ENCODE measurements around the gene PSMD5.

The PSMD5 gene

GRCh38 chr9:120776788-120777187, 65.9 kb downstream of the PSMD5 start:
- TF ChIP-seq CTCF (IDR thresholded peaks at IDR 0.05; ENCODE audit: unreplicated experiment in 3 of 3), result no peak
- Mint-ChIP-seq H3K4me3 (no peak overlapping the region), H3K9me3 (no peaks in the 10 kb centered on the region), H3K36me3 (ENCODE audit: low read depth) (peaks cover 65% of the 10 kb centered on the region), H3K4me1 (no peaks in the 10 kb centered on the region), H3K27ac (no peak overlapping the region), H3K27me3 (ENCODE audit: low read depth) (no peaks in the 10 kb centered on the region)

DNA sequence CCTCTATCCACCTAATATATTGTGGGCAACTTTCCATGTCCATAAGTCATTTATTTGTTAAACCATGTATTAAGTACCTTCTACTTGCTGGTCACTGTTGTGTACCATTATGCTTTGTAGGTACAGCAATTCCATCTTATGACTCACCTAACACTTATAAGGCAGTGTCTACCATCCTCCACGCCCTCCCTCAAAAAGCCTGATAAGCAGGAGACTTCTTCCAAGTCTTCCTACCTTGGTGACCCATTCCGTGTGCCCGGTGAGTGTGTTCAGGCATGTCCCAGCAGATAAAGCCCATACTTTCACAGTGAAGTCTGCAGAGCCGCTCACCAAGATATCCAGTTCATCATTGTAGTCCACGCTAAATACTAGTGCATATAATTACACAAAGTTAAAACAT, 66.9 kb downstream of the PSMD5 start:
- H3K4me3 Mint-ChIP-seq, result no peak overlapping the region
- H3K27me3 Mint-ChIP-seq (ENCODE audit: low read depth), result no peaks in the 10 kb centered on the region
- H3K9me3 Mint-ChIP-seq, result no peaks in the 10 kb centered on the region
- no peaks in the 10 kb centered on the region for H3K4me1 Mint-ChIP-seq
- H3K36me3 Mint-ChIP-seq (ENCODE audit: low read depth), result peaks cover 70% of the 10 kb centered on the region
- TF ChIP-seq CTCF (IDR thresholded peaks at IDR 0.05; ENCODE audit: unreplicated experiment in 3 of 3), result no peak
- H3K27ac Mint-ChIP-seq, result no peak overlapping the region

DNA sequence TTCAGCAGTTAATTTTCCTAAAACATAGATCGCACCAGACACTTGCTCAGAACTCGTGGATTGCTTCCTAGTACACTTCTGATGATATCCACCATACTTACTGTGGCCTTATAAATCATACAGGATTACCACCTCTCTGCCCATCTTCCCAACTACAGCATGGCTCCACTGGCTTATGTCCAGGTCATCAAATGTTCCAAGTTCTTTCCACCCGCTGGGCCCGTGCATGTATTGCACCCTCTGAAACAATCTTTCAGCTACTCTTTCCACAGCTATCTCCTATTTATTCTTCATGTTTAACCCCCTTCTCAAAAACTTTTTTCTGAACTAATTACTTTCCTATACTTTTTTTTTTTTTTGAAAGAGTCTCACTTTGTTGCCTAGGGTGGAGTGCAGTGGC, 68.0 kb downstream of the PSMD5 start:
- Mint-ChIP-seq H3K36me3 (ENCODE audit: low read depth) (peaks cover 74% of the 10 kb centered on the region), H3K27ac (no peak overlapping the region), H3K27me3 (ENCODE audit: low read depth) (no peaks in the 10 kb centered on the region), H3K4me3 (no peak overlapping the region), H3K4me1 (no peaks in the 10 kb centered on the region), H3K9me3 (no peaks in the 10 kb centered on the region)
- no peak for TF ChIP-seq CTCF (IDR thresholded peaks at IDR 0.05; ENCODE audit: unreplicated experiment in 3 of 3)

GRCh38 chr9:120773256-120773655, 69.5 kb downstream of the PSMD5 start:
- H3K27me3 Mint-ChIP-seq (ENCODE audit: low read depth), result no peaks in the 10 kb centered on the region
- H3K27ac Mint-ChIP-seq, result no peak overlapping the region
- H3K4me3 Mint-ChIP-seq, result no peak overlapping the region
- TF ChIP-seq CTCF (IDR thresholded peaks at IDR 0.05; ENCODE audit: unreplicated experiment in 3 of 3), result no peak
- H3K9me3 Mint-ChIP-seq, result no peaks in the 10 kb centered on the region
- no peaks in the 10 kb centered on the region for H3K4me1 Mint-ChIP-seq
- peaks cover 71% of the 10 kb centered on the region for H3K36me3 Mint-ChIP-seq (ENCODE audit: low read depth)

DNA sequence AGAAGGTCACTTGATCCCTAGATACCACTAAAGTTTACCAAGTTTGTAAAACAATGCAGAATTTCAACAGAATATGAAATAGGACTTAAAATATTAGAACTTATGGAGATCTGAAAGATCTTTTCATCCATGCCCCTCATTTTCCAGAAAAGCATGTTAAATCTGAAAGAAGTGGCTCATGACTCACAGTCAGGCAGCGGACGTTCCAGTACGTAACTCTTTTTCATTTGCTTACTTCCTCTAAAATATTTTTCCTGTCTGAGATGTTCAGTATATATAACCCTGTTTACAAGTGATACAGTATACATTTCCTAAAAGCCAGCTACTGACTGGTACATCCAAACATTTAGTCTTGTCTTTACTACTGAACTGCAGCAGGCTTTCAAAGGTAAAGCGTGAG, 71.8 kb downstream of the PSMD5 start:
- Mint-ChIP-seq H3K27me3 (ENCODE audit: low read depth) (no peaks in the 10 kb centered on the region), H3K4me1 (peaks cover 4% of the 10 kb centered on the region), H3K4me3 (no peak overlapping the region), H3K36me3 (ENCODE audit: low read depth) (peaks cover 59% of the 10 kb centered on the region), H3K9me3 (no peaks in the 10 kb centered on the region), H3K27ac (no peak overlapping the region)
- TF ChIP-seq CTCF (IDR thresholded peaks at IDR 0.05; ENCODE audit: unreplicated experiment in 3 of 3), result no peak

DNA sequence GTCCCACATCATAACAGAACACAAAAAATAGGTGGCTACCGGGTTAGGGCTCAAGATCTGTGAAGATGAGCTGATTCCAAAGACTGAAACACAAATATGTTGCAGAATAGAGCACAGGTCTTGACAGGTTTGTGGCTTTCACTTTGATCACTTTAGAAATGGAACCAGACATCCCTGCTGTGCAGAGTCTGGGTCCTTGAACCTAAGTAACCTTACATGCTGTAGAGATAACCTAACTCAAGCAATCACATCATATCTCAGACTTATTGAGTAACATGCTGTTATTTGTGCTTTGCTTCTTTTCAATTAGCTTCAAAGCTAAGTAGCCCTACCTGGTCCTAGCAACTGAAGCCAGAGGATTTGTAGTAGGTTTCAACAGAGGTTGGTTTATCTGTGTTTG, 73.8 kb downstream of the PSMD5 start:
- H3K36me3 Mint-ChIP-seq (ENCODE audit: low read depth), result peaks cover 59% of the 10 kb centered on the region
- peaks cover 6% of the 10 kb centered on the region for H3K4me1 Mint-ChIP-seq
- TF ChIP-seq CTCF (IDR thresholded peaks at IDR 0.05; ENCODE audit: unreplicated experiment in 3 of 3), result no peak
- no peaks in the 10 kb centered on the region for H3K9me3 Mint-ChIP-seq
- no peak overlapping the region for H3K4me3 Mint-ChIP-seq
- no peaks in the 10 kb centered on the region for H3K27me3 Mint-ChIP-seq (ENCODE audit: low read depth)
- no peak overlapping the region for H3K27ac Mint-ChIP-seq

Data from nephron (organoid).